CD8-positive, alpha-beta memory T cell (primary cell): ENCODE data around the gene DNAJA3. TPM values are rescaled to one million over a fixed set of nuclear protein-coding genes. Genes with fewer than 3 reads are reported as not detected.

Experiments
- CTCF ChIA-PET: fragments of 350-600 bp; sonication (Branson Sonifier 250); formaldehyde crosslinking; loops from one replicate; lab custom pipeline; 2021; ENCODE audit warnings: antibody characterized with exemption; lab: Charles Lee
- POLR2A ChIA-PET: fragments of 350-600 bp; sonication (Branson Sonifier 250); formaldehyde crosslinking; loops from one replicate; lab custom pipeline; 2021; ENCODE audit warnings: antibody characterized with exemption; lab: Charles Lee
- DNase-seq, 5 donors: peaks; one replicate each; pipeline versions ENCODE4 v3.0.0 to v3.0.0-alpha.2; 2020 to 2022; ENCODE audit warnings: mixed read lengths in 1 of 5
- H3K27ac ChIP-seq: one replicate; pipeline ENCODE4 v1.7.0; 2013; ENCODE audit warnings: low read depth, mild to moderate bottlenecking, low read length, moderate library complexity
- H3K27me3 ChIP-seq: 2 replicates; pipeline ENCODE4 v1.7.0; 2013; ENCODE audit warnings: low read length, mild to moderate bottlenecking; ENCODE audit not compliant: insufficient read depth, poor library complexity, severe bottlenecking
- H3K36me3 ChIP-seq: 2 replicates; pipeline ENCODE4 v1.7.0; 2013; ENCODE audit warnings: mild to moderate bottlenecking, low read length, moderate library complexity; ENCODE audit not compliant: insufficient read depth
- H3K4me1 ChIP-seq: 2 replicates; pipeline ENCODE4 v1.7.0; 2013; ENCODE audit warnings: mild to moderate bottlenecking, low read length, moderate library complexity; ENCODE audit not compliant: insufficient read depth
- H3K4me3 ChIP-seq: 2 replicates; pipeline ENCODE4 v1.7.0; 2013; ENCODE audit warnings: mild to moderate bottlenecking, low read length
- H3K9me3 ChIP-seq: 2 replicates; pipeline ENCODE4 v1.7.0; 2013; ENCODE audit warnings: mild to moderate bottlenecking, low read length
- H3K27ac Mint-ChIP-seq, 8 donors: one replicate each; pipeline ENCODE4 v1.8.0; 2020 to 2021; ENCODE audit warnings: mixed read lengths in 8 of 8, mild to moderate bottlenecking in 6 of 8, inconsistent platforms in 3 of 8, moderate library complexity in 3 of 8
- H3K27me3 Mint-ChIP-seq, 2 donors: one replicate each; pipeline ENCODE4 v1.8.0; 2020 to 2021; ENCODE audit warnings: mixed read lengths in 2 of 2, mild to moderate bottlenecking in 1 of 2, moderate library complexity in 1 of 2
- H3K36me3 Mint-ChIP-seq, 3 donors: one replicate each; pipeline ENCODE4 v1.8.0; 2020 to 2021; ENCODE audit warnings: mixed read lengths in 3 of 3, inconsistent platforms in 1 of 3, mild to moderate bottlenecking in 1 of 3
- H3K4me1 Mint-ChIP-seq, 3 donors: one replicate each; pipeline ENCODE4 v1.8.0; 2020 to 2021; ENCODE audit warnings: mixed read lengths in 3 of 3, inconsistent platforms in 1 of 3, mild to moderate bottlenecking in 1 of 3
- H3K4me3 Mint-ChIP-seq, 7 donors: one replicate each; pipeline ENCODE4 v1.8.0; 2020 to 2021; ENCODE audit warnings: mixed read lengths in 7 of 7, mild to moderate bottlenecking in 6 of 7, moderate library complexity in 4 of 7, inconsistent platforms in 2 of 7
- H3K9me3 Mint-ChIP-seq, 5 donors: one replicate each; pipeline ENCODE4 v1.8.0; 2020 to 2022; ENCODE audit warnings: mixed read lengths in 5 of 5, mild to moderate bottlenecking in 3 of 5, moderate library complexity in 2 of 5, inconsistent platforms in 1 of 5
- polyA plus RNA-seq: library from polyadenylated mRNA; unstranded; fragments of 300-500 nt; fragmentation: Illumina TruSeq; gene quantifications from one replicate; pipeline ENCODE4 v1.2.3, GENCODE V29; 2021
- total RNA-seq, 2 experiments: library from RNA; stranded (reverse); gene quantifications; one replicate each; pipeline ENCODE4 v1.2.3, GENCODE V29; 2021

DNAJA3 gene
- total and polyA plus RNA-seq, 3 experiments from 2014 or later, result 51.1 to 108 (median 104) TPM

DNA sequence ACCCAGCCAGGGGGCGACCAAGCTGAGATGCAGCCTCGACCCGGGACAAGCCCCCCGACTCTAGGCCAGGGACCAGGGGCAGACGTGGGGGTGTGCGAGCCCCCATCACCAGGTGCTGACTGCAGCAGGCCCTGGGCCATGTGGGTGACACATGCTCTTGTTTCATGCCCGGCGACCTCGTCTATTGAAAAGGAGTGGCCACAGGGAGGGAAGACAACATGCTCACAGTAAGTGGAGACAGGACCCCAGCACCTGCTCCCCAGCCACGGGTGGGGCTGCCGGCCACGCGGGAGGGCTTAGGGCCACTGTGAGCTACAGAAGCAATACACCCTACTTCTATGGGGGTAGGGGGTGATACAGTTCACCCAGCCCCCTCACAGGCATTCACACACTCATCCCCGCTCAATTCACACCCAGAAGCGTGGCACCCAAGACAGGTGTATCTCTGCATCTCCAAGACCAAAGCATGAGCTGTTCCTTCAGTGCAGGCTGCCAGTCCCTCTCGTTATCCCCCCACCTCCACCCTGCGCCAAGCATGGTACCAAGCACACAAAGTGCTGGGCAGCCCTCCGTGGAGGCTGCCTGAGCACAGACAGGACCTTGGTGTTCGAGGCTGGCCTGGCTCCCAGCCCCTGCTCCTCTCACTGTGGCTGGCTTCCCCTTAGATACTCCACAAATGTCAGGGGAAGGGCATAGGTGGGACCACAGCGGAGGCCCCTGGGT is 40.4 kb upstream of the DNAJA3 start:
- Histone ChIP-seq H3K36me3 (peaks cover 30% of the 10 kb centered on the region), H3K4me3 (no peak overlapping the region), H3K27me3 (no peaks in the 10 kb centered on the region), H3K27ac (no peak overlapping the region), H3K4me1 (no peaks in the 10 kb centered on the region), H3K9me3 (no peaks in the 10 kb centered on the region)
- DNase-seq, result no peak
- Mint-ChIP-seq H3K9me3 (peaks cover 0 to 2% (median 0%) of the 10 kb centered on the region in 5 donors), H3K4me1 (peaks cover 0 to 13% (median 1%) of the 10 kb centered on the region in 3 donors), H3K27ac (peak overlapping the region in 2 of 8 donors; percentile 33 to 79), H3K36me3 (peaks cover 0 to 84% (median 4%) of the 10 kb centered on the region in 3 donors), H3K4me3 (no peak overlapping the region), H3K27me3 (no peaks in the 10 kb centered on the region)
- ChIA-PET CTCF (no interaction called here), POLR2A (no interaction called here)

DNA sequence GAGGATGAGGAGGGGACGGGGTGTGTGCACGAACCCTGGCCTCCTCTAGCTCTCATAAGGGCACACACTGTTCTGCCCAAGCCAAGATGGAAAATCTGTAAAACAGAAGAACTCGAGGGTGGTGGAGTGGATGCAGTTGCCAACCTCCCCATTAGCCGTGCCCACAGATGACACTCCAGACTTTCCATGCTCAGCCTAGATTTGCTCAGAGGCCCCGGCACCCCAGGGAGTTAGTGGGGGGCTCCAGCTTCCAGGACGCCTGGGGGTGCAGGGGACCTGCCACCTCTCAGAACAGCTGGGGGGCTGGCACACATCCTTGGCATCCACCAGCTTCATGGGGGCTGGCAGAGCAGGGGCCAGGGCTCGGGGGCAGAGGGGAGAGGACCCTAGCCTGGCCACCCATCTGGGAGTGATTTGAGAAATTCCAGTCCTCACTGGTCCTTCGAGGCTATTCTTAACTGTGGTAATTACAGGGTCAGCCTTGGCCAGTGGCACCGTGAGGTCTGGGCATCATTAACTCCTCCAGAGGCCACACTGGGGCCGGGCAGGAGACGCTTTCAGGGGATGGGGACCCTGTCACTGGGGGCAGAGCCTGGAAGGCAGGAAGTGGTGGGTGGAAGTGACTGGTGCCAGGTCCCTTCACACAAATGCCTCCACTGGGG is 39.7 kb upstream of the DNAJA3 start:
- H3K9me3 Mint-ChIP-seq, result peaks cover 0 to 2% (median 0%) of the 10 kb centered on the region in 5 donors
- no peak for DNase-seq
- Histone ChIP-seq H3K36me3 (peaks cover 31% of the 10 kb centered on the region), H3K27ac (no peak overlapping the region), H3K4me3 (no peak overlapping the region), H3K27me3 (no peaks in the 10 kb centered on the region), H3K9me3 (no peaks in the 10 kb centered on the region), H3K4me1 (no peaks in the 10 kb centered on the region)
- H3K4me1 Mint-ChIP-seq, result peaks cover 0 to 9% (median 2%) of the 10 kb centered on the region in 3 donors
- CTCF ChIA-PET, result no interaction called here
- H3K36me3 Mint-ChIP-seq, result peaks cover 0 to 84% (median 4%) of the 10 kb centered on the region in 3 donors
- POLR2A ChIA-PET, result no interaction called here
- H3K27me3 Mint-ChIP-seq, result no peaks in the 10 kb centered on the region
- H3K27ac Mint-ChIP-seq, result peak overlapping the region in 2 of 8 donors; percentile 15 to 79
- H3K4me3 Mint-ChIP-seq, result peak overlapping the region in 1 of 7 donors; percentile 52

DNA sequence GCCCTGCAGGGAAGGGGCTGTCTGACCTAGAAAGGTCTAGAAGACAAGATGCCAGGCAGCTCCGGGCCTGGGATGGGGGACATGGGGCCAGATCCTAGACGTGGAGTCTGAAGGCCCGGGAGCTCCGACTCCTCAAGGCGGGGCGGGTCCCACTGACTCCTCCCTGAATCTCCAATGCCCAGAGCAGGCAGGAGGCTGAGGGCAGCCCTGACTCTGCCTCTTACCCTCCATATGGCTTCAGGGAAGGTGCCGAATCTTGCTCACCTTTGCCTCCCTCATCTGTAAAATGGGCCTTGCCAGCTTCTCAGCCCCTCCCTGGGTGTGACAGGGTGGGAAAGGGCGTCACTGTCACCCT is 39.2 kb upstream of the DNAJA3 start:
- H3K27me3 ChIP-seq, result no peaks in the 10 kb centered on the region
- Mint-ChIP-seq H3K27ac (peak overlapping the region in 4 of 8 donors; percentile 17 to 79 (median 44)), H3K36me3 (peaks cover 0 to 85% (median 4%) of the 10 kb centered on the region in 3 donors), H3K4me3 (peak overlapping the region in 1 of 7 donors; percentile 52), H3K4me1 (peaks cover 0 to 9% (median 2%) of the 10 kb centered on the region in 3 donors), H3K27me3 (no peaks in the 10 kb centered on the region), H3K9me3 (peaks cover 0 to 2% (median 0%) of the 10 kb centered on the region in 5 donors)
- no peaks in the 10 kb centered on the region for H3K9me3 ChIP-seq
- CTCF ChIA-PET, result no interaction called here
- H3K4me1 ChIP-seq, result no peaks in the 10 kb centered on the region
- no peak for DNase-seq
- H3K36me3 ChIP-seq, result peaks cover 31% of the 10 kb centered on the region
- H3K4me3 ChIP-seq, result no peak overlapping the region
- POLR2A ChIA-PET, result no interaction called here
- H3K27ac ChIP-seq, result no peak overlapping the region

DNA sequence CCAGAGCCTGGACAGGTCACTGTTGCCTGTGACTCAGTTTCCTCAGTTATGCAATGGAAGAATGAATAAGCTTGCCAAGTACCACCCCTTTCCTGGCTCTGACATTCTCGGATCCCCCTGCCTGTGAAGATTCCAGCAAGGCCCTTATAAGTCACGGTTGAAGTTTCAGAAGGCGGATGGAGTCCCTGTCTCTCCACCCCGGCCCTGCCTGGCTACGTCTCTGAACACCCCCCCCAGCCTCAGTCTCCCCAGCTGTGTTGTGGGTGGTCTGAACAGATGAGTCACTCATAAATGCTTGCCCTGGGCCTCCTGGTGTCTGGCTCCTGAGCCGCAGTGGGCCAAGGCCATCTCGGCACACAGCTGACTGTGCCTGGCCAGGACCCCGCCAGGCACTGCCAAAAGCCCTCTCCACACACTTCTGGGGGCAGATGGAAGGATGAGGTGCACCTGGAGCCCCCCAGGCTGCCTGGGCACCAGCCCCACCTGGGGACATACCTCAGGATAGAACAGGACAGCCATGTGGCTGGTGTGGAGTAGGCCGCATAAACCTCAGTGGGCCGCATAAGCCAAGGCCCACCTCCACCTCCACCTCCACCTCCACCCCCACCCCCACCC is 38.6 kb upstream of the DNAJA3 start:
- H3K36me3 Mint-ChIP-seq, result peaks cover 0 to 86% (median 4%) of the 10 kb centered on the region in 3 donors
- Histone ChIP-seq H3K9me3 (no peaks in the 10 kb centered on the region), H3K4me1 (no peaks in the 10 kb centered on the region), H3K27ac (no peak overlapping the region), H3K36me3 (peaks cover 31% of the 10 kb centered on the region), H3K4me3 (no peak overlapping the region), H3K27me3 (no peaks in the 10 kb centered on the region)
- peak overlapping the region in 4 of 8 donors; percentile 26 to 84 (median 71) for H3K27ac Mint-ChIP-seq
- CTCF ChIA-PET, result no interaction called here
- POLR2A ChIA-PET, result no interaction called here
- peaks cover 0 to 2% (median 0%) of the 10 kb centered on the region in 5 donors for H3K9me3 Mint-ChIP-seq
- no peak for DNase-seq
- no peaks in the 10 kb centered on the region for H3K27me3 Mint-ChIP-seq
- H3K4me1 Mint-ChIP-seq, result peaks cover 0 to 10% (median 2%) of the 10 kb centered on the region in 3 donors
- H3K4me3 Mint-ChIP-seq, result peak overlapping the region in 1 of 7 donors; percentile 52

DNA sequence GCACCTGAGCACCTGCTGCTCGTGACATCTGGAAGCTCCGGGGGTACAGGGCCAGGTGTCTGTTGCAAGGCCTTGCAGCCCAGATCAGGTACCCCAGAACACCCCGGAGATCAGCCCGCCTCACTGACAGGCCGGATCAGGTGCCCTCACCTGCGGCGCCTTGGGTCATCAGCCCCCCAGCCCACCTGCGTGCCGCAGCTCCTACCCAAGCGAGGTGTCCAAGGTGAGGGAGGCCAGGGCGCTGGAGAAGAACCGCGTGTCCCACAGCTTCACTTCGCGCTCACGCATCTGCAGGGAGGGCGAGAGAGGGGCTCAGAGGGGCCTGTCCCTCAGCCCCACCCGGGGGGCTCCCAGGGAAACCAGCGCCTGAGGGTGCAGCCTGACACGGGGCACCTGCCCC is 37.9 kb upstream of the DNAJA3 start:
- no peak overlapping the region for H3K27ac ChIP-seq
- H3K4me3 Mint-ChIP-seq, result no peak overlapping the region
- H3K36me3 ChIP-seq, result peaks cover 31% of the 10 kb centered on the region
- DNase-seq, result no peak
- ChIA-PET POLR2A (no interaction called here), CTCF (no interaction called here)
- peaks cover 0 to 13% (median 2%) of the 10 kb centered on the region in 3 donors for H3K4me1 Mint-ChIP-seq
- H3K9me3 Mint-ChIP-seq, result peaks cover 0 to 2% (median 0%) of the 10 kb centered on the region in 5 donors
- H3K27me3 Mint-ChIP-seq, result no peaks in the 10 kb centered on the region
- no peaks in the 10 kb centered on the region for H3K4me1 ChIP-seq
- peak overlapping the region in 1 of 8 donors; percentile 84 for H3K27ac Mint-ChIP-seq
- no peaks in the 10 kb centered on the region for H3K27me3 ChIP-seq
- H3K4me3 ChIP-seq, result no peak overlapping the region
- no peaks in the 10 kb centered on the region for H3K9me3 ChIP-seq
- H3K36me3 Mint-ChIP-seq, result peaks cover 0 to 87% (median 4%) of the 10 kb centered on the region in 3 donors

DNA sequence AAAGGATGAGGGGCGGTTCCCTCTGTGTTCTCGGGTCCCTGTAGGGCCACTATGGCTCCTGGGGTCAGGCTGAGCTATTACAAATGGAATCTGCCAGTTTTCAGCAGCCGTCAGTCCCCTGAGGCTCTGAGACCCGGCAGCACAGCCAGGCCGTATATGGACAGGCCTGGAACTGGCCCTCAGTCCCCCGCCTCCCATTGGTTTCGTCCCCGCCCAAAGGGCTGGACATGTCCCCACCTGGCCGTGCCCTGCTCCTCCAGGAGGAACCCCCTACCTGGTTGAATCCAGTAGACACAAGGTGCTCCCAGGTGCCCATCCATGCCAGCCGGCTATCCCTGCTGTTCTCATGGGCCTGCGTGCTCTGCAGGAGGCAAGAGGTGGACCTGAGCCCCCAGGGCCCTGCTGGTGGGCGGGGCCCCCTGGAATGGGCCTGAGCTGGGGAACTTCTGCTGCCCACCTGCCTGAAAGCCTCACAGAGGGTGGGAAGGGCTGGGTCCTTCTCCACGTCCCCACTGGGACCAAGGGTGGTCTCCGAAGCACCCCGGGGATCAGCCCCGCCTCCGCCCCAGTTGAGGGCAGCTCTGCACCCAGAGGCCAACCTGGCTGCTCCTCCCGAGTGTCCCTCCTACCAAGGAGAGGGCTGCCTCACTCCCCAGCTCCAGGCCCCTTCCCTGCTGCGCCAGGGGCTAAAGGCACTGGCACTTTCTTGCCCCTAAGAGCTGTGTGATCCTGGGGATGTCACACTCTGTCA is 37.2 kb upstream of the DNAJA3 start:
- no peaks in the 10 kb centered on the region for H3K27me3 ChIP-seq
- CTCF ChIA-PET, result interaction anchor here (1.1 to 1.3 kb wide), 3 partner anchors 11 to 162 kb away, joined by 3 to 7 read pairs (median 3); no protein-coding TSS in a partner anchor
- Mint-ChIP-seq H3K27ac (peak overlapping the region in 1 of 8 donors; percentile 43), H3K27me3 (no peaks in the 10 kb centered on the region), H3K9me3 (peaks cover 0 to 2% (median 0%) of the 10 kb centered on the region in 5 donors), H3K4me3 (peak overlapping the region in 1 of 7 donors; percentile 70), H3K36me3 (peaks cover 0 to 87% (median 2%) of the 10 kb centered on the region in 3 donors), H3K4me1 (peaks cover 0 to 8% (median 2%) of the 10 kb centered on the region in 3 donors)
- no peaks in the 10 kb centered on the region for H3K9me3 ChIP-seq
- H3K4me3 ChIP-seq, result no peak overlapping the region
- H3K27ac ChIP-seq, result no peak overlapping the region
- no peak for DNase-seq
- POLR2A ChIA-PET, result no interaction called here
- H3K4me1 ChIP-seq, result no peaks in the 10 kb centered on the region
- H3K36me3 ChIP-seq, result peaks cover 36% of the 10 kb centered on the region

DNA sequence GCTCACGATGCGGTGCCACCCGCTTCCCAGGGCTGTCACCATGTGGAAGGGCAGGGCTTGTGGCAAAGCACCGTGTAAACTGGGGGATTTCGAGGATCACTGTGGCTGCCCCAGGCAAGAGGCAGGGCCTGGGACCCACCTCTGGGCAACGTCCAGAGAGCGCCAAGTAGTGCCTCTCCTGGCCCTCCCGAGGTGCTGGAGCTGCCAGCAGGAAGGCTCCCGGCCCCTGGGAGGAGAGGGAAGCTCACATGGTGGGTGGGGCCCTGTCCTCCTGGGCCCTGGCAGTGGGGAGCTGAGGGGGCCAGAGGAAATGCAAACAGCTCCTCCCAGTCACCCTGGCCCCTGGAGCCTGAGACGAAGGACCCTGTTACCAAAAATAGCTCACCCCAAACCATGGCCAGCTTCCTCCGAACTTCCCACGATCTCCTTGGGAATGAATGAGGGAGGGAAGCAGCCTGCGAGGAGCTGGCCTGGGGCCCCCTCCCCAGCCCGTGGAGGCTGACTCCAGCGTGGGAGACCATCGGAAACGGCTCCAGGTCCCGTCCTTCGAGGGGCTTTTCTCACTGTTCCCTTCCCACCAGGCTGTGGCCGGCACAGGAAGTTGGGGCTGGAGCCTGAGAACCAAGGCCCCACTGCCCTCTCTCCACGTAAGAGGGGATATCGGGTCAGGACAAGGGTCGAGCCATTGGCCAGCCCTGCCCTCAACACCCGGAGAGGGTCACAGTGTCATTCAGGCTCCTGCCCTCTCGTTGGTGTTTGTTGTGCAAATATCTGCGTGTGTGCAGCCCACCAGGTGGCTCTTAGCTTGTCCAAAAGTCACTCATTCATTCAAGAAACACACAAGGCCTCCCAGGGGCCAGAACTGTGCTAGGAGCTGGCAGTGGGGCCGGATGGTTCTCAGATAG is 36.4 kb upstream of the DNAJA3 start:
- Mint-ChIP-seq H3K9me3 (peaks cover 0 to 2% (median 0%) of the 10 kb centered on the region in 5 donors), H3K27me3 (peaks cover 0 to 2% of the 10 kb centered on the region in 2 donors), H3K27ac (peak overlapping the region in 2 of 8 donors; percentile 66 to 94), H3K4me1 (peaks cover 0 to 8% (median 2%) of the 10 kb centered on the region in 3 donors), H3K4me3 (peak overlapping the region in 2 of 7 donors; percentile 48 to 68), H3K36me3 (peaks cover 0 to 87% (median 2%) of the 10 kb centered on the region in 3 donors)
- no peaks in the 10 kb centered on the region for H3K4me1 ChIP-seq
- H3K4me3 ChIP-seq, result no peak overlapping the region
- ChIA-PET CTCF (interaction anchor here (1.1 to 1.4 kb wide), 4 partner anchors 11 to 161 kb away, joined by 3 to 7 read pairs (median 4); no protein-coding TSS in a partner anchor), POLR2A (no interaction called here)
- DNase-seq, result no peak
- H3K36me3 ChIP-seq, result peaks cover 37% of the 10 kb centered on the region
- H3K27ac ChIP-seq, result no peak overlapping the region
- H3K9me3 ChIP-seq, result no peaks in the 10 kb centered on the region
- no peaks in the 10 kb centered on the region for H3K27me3 ChIP-seq
